ENCODE data around the gene SLC49A3.

- TF ChIP-seq POLR2A (IDR thresholded peaks at IDR 0.05) (no peak), CTCF (IDR thresholded peaks at IDR 0.05 in 8 of 11, conservative IDR thresholded peaks at IDR 0.05 in 3 of 11) (no peak), POLR2AphosphoS5 (IDR thresholded peaks at IDR 0.05) (no peak)
Measured at GRCh38 chr4:633976-634598, 54.9 kb downstream of the SLC49A3 start.
